CD1c-positive myeloid dendritic cell (primary cell): ENCODE results near the gene PEX5L.
A peak's percentile ranks its signal among the peaks of the same experiment; 100 is the strongest.
"Not testable (repeated sequence)": the region's sequence is repeated elsewhere in the genome, so short reads cannot be mapped to it uniquely, and the experiment has no call there.

Experiments
- DNase-seq: peaks from one replicate; pipeline ENCODE4 v3.0.0-alpha.2; 2016; ENCODE audit errors: extremely low spot score

PEX5L gene

DNA sequence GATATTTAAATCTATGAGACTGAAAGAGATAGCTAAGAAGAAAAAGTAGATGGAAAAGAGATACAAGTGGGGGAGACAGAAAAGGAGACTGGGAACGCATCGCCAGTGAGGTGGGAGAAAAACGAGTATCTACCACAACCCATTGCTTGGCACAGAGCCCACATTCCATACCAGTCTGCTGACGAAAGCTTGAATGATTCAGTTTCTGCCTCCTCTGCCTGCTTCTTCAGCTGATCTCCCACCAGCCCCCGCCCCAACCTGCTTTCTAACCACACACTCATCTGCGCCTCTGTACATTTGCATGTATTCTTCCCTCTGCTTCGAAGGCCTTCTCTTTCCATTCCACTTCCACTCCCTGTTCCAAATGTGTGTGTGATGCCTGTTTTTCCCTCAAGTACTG lies 195.8 kb downstream of the PEX5L start:
- DNase-seq, result no peak

GRCh38 chr3:179837374-179837773 lies 199.4 kb downstream of the PEX5L start:
- DNase-seq, result no peak

GRCh38 chr3:179833294-179833693 lies 203.4 kb downstream of the PEX5L start:
- no peak for DNase-seq

DNA sequence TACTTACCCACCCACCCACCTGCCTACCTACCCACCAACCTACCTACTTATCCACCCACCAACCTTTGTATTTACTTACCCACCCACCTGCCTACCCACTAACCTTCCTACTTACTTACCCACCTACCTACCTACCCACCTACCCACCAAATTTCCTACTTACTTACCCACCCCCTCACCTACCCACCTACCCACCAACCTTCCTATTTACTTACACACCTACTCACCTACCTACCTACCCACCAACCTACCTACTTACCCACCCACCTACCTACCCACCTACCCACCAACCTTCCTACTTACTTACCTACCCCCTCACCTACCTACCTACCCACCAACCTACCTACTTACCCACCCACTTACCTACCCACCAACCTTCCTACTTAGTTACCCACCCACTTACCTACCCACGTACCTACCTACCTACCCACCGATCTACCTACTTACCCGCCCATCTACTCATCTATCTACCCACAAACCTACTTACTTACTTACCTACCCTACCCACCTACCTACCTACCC lies 204.3 kb downstream of the PEX5L start:
- DNase-seq, result no peak

GRCh38 chr3:179829401-179829800 lies 207.3 kb downstream of the PEX5L start:
- no peak for DNase-seq

DNA sequence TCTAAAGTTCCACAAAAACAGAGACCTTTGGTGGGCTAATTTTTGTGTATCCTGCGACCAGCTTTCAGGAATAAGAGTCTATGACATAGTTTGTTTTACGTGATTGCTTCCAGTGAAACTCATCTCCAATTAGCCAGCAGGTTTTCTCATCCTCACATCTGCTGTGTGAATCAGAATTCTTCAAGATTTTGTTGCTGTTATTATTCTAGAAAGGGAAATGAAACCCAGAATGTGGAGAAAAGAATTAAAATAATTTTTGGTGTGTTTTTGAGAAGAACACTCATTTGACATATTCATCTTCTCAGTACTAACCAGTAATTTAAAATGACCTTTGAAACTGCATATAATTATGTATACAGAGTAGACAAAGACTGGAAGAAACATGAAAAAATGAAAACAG lies 208.0 kb downstream of the PEX5L start:
- no peak for DNase-seq

DNA sequence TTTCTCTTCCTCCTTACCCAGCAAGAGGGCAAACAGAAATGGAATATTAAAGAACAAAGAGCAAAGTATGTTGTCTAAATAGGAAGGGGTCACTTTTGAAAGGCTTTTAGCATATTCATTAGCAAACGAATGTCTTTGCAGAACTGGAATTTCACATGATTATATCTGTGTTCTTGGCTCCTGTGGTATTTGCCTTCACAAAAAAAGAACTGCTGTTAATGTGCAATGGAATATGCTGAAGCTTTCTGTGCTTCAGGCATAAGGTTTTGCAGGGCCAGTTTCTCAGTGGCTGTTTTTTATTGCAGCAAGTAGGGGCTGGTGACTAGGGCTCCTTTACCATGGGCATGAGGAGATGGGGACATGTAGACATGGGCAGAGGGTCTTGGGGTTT lies 210.5 kb downstream of the PEX5L start:
- no peak for DNase-seq

- DNase-seq, result no peak
Observed at GRCh38 chr3:179825527-179826246, 211.1 kb downstream of the PEX5L start.

DNA sequence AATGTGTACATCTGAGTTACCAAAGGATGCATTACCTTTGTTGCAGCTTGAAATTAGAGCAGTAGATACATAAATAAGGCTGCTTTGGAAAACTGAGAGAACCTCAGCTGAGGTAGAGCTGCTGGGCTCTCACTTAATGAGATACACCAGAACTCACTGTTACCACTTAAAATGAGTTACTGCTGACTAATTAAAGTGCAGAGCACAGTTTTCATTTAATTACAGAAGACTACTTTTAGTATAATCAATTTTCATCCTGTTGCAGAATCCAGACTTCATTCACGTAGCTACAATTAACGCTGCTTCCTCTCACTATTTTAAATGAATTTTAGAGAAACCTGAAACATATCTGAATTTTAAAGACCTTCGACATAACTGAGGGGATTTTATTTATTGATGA lies 214.4 kb downstream of the PEX5L start:
- DNase-seq, result no peak

DNA sequence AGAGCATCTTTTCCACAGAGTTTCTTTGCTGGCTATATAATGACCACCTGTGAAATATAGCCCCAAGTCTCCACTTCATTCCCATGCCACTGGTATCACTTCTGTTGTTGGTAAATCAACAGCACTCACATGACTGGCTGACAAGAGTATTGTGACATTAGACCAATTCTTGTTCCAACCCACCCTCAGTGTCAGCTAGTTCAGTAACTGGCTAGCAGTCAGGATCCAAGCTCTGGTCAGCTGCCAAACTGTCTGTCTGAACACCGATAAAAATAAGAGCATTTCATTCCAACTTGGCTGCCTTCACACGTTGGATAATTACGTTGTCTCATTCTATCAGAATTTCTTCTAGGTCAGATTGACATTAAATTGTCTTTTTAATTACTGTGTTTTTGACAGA lies 217.4 kb downstream of the PEX5L start:
- DNase-seq, result no peak

GRCh38 chr3:179812096-179812382 lies 224.7 kb downstream of the PEX5L start:
- DNase-seq, result no peak

DNA sequence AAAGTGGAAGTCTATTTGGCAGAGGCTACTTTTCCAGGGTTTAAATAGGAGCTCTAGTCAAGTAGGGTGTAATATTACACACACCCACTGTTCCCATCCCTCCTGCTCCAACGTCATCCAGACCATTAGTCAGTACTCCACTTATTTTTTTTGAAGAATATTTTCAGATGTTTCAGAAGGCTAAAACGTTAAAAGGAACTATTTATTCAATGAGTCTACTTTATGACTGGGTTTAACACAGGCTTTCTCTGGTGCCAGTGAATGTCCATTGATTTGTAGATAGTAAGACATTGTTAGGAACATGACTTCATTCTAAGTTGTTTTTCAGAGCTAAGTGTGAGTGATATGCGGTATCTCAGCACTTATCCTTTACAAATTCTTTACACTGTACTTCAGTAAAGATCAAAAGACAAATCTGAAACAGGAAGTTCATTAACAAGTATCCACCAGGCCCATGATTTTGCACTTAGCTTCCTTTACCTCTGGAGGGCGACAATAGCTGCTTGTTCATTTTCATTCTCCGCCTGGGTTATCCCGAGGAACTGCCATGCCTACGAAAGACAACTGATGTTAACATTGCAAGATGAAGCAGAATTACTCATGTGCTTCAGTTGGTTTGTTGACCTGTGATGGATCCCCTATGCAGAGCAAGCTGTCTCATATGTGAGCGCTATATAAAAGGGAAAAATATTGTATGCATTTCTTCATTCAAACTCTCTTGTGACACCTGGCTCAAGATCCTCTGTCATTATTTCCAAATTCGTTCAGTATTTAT lies 225.2 kb downstream of the PEX5L start:
- peak; percentile 67 for DNase-seq

GRCh38 chr3:179809639-179810038 lies 227.1 kb downstream of the PEX5L start:
- no peak for DNase-seq

GRCh38 chr3:179807588-179807987 lies 229.1 kb downstream of the PEX5L start:
- DNase-seq, result no peak

GRCh38 chr3:179806177-179806576 lies 230.6 kb downstream of the PEX5L start:
- no peak for DNase-seq

DNA sequence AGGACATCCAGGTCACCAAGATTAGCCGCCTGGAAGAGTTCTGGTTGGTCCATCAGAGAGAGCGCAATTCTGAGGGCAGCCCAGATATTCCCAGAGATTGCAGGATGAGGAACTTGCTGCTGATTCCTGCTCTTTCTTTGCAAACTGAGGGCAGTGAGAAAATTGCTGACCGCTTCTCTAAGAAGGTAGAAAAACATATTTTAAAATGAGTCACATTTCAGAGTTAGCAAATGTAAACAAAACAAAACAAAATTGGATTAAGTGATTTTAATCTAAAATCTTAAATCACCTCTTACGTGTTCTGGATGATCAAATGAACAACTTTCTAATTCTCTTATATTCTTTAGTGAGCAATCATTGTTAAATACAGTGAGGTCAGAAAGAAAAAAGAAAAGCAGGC lies 234.9 kb downstream of the PEX5L start:
- DNase-seq, result no peak

DNA sequence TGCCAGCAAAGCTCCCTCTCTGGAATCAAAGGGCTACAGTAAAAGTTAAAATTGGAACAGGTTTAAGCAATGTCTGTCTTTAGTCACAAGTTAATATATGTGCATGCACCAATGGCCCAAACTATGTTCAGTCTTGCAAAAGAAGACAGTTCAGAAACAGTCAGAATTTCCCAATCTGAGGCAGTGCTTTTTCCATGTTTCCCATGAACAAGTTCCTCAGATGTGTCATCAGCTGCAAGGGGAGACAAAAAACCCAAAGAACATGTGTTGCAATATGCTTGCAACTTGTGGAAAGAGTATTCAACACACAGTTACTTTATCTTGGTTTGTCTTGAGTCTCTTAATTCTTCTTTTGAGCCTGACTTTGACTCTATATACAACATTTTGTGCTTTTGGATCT lies 235.5 kb downstream of the PEX5L start:
- peak; percentile 33 for DNase-seq

DNA sequence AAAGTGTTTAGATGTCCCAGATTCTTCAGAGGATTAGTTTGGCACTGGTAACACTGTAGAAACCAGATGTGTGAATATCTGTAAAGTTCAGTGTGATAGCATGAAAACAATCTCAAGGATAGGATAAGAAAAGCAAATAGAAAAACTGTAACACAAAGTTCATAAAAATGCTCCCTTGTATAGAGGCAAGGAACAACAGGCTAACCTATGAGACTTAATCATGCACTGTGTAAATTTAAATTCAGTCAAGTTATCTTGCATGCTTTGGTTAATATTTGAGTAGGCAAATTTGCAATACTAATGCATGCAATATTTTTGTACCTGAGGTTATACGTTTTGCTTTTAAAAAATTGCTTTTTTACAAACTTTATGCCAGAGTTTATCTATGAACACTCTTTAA lies 239.5 kb downstream of the PEX5L start:
- no peak for DNase-seq

DNA sequence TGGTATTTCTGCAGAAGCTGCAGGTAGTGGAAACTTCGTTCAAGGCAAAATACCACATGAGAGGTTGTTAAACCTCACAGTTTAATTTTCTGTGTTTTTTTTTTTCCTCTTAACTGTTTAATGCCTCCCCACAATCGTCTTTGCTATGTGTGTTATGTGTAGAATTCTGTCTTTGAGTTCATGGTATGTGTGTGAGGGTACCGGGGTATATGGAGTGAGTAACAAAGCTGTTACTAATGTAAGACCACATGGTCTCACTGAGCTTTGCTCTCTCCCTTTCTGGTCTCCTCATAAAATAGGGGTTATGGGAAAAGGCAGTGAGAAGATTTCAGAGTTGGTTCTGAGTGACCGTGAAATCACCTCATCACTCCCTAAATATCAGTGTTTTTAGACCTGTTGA lies 240.3 kb downstream of the PEX5L start:
- DNase-seq, result no peak

- no peak for DNase-seq
Observed at GRCh38 chr3:179794355-179794754, 242.4 kb downstream of the PEX5L start.

- no peak for DNase-seq
Observed at GRCh38 chr3:179791793-179792192, 244.9 kb downstream of the PEX5L start.

- DNase-seq, result no peak
Observed at GRCh38 chr3:179788996-179789395, 247.7 kb downstream of the PEX5L start.

DNA sequence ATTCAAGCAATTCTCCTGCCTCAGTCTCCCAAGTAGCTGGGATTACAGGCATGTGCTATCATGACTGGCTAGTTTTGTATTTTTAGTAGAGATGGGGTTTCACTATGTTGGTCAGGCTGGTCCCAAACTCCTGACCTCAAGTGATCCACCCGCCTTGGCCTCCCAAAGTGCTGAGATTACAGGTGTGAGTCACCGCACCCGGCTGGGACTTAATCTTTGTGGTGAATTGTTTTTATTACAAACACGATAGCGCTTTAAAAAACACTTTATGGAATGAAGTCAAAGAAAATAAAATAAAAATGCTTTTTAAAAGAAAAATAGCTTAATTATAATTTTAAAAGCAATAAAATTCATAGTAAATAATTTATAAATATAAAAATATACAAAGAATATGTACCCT lies 253.9 kb downstream of the PEX5L start:
- DNase-seq, result not testable (repeated sequence)
